ENCODE data around the gene ZBTB7C.
"Not testable (repeated sequence)": the region's sequence is repeated elsewhere in the genome, so short reads cannot be mapped to it uniquely, and the experiment has no call there.

The ZBTB7C gene

GRCh38 chr18:48293954-48294898 is 115.0 kb downstream of the ZBTB7C start:
- peak; percentile 43 for DNase-seq

GRCh38 chr18:48292782-48293424 is 116.3 kb downstream of the ZBTB7C start:
- no peak for DNase-seq

- DNase-seq, result no peak
Observed at GRCh38 chr18:48292229-48292628, 117.0 kb downstream of the ZBTB7C start.

- DNase-seq, result no peak
Observed at GRCh38 chr18:48290162-48290926, 118.8 kb downstream of the ZBTB7C start.

DNA sequence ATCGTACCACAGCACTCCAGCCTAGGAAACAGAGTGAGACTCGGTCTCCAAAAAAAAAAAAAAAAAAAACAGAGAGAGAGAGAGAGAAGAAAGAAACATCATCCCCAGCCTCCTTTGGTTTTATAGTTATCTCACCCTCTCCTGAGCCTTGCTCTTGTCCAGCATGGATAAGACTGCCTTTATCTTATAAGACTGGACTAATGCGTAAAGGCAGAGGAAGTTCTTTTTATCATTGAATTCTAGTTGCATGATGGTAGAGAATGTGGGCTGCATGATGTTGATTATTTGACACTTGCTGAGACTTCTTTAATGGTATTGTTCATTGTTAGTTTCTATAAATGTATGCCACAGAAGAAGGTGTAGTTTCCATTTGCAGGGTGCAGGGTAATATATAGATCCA is 124.4 kb downstream of the ZBTB7C start:
- no peak for DNase-seq

DNA sequence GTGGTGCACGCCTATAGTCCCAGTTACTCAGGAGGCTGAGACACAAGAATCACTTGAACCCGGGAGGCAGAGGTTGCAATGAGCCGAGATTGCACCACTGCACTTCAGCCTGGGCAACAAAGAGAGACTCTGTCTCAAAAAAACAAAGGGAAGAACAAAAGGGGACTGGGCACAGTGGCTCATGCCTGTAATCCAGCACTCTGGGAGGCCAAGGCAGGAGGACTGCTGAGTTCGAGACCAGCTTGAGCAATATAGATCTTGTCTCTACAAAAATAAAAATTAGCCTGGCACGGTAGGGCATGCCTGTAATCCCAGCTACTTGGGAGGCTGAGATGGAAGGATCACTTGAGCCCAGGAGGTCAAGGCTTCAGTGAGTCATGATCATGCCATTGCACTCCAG is 125.2 kb downstream of the ZBTB7C start:
- not testable (repeated sequence) for DNase-seq

DNA sequence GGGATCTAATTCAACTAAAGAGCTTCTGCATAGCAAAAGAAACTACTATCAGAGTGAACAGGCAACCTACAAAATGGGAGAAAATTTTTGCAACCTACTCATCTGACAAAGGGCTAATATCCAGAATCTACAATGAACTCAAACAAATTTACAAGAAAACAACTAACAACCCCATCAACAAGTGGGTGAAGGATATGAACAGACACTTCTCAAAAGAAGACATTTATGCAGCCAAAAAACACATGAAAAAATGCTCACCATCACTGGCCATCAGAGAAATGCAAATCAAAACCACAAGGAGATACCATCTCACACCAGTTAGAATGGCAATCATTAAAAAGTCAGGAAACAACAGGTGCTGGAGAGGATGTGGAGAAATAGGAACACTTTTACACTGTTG is 127.7 kb downstream of the ZBTB7C start:
- not testable (repeated sequence) for DNase-seq

GRCh38 chr18:48279312-48279711 is 129.9 kb downstream of the ZBTB7C start:
- no peak for DNase-seq

DNA sequence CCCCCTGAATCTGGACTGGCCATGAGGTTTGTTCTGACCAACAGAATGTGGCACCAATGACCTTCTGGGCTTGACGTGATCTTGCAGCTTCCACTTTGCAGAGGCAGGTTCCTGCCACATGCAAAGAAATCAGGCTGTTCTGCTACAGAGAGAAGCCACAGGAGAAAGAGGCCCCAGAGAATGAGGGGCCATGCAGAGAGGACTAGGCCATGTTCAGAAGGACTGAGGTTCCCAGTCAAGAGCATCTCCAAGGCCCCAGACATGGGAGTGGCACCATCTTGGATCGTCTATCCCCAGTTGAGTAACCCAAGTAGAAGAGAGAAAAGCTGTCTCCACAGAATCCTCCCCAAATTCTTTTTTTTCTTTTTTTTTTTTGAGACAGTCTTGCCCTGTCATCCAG is 131.1 kb downstream of the ZBTB7C start:
- DNase-seq, result no peak

- DNase-seq, result no peak
Observed at GRCh38 chr18:48274301-48274700, 134.9 kb downstream of the ZBTB7C start.

DNA sequence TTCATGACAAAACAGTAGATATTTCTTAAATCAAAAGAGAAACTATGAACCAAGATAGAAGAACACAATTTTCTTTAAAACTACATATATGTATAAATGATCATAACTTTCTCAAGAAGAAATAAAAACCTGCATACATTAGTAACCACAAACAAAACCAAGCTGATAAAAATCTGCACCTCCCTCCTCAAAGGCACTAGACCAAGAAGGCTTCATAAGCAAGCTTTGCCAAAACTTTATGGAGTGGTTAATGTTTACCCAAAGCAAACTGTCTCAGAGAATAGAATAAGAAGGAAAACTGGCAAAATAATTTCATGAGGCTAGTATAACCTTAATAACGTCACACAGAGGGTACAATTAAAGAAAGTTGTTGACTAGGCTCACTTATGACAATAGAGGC is 138.3 kb downstream of the ZBTB7C start:
- no peak for DNase-seq

DNA sequence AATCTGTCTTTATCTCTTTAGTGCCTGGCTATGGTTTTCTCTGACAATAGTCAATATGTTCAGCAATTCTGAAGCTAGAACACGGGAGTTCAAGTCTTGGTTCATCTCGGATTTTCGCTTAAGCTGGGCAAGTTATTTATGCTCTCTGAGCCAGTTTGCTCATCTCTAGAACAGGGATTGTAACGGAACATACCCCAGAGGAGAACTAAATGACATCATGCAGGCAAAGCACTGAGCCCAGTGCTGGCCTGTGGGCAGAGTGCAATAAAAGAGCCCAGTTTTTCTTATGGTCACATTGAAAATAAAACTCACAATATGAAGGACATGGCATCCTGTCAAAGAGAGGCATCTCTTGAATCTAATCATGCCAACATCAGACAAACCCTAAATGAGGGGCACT is 143.9 kb downstream of the ZBTB7C start:
- DNase-seq, result no peak

GRCh38 chr18:48263914-48264902 is 145.0 kb downstream of the ZBTB7C start:
- no peak for DNase-seq

DNA sequence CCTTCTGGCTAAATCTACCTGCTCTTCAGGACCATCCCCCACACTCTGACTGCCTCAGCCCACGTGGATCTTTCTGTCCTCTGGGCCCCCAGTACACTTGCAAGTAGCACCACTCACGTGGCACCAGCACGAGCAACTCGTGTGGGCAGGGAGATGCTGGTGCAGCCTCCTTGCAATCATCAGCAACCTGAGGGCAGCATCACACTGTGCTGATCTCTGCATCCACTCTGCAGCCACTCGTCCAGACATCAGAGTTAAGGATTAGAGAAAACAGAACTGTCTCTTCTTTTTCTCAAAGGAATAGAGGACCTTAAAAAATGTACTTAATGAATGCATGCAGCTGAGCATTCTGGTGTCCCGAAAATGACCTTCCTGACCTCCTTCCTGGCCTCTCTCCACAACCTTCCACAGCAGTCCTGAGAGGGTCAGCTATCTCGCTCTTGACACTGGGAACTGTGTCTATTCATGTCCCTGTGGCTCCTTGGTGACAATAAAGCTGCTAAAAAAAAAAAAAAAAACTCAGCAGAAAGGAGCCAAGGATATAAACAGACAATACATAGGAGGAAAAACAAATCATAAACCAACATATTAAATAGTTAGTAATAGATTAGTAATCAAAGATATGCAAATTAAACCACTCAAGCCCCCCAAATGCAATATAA is 145.9 kb downstream of the ZBTB7C start:
- no peak for DNase-seq

- no peak for DNase-seq
Observed at GRCh38 chr18:48260237-48260636, 148.9 kb downstream of the ZBTB7C start.

DNA sequence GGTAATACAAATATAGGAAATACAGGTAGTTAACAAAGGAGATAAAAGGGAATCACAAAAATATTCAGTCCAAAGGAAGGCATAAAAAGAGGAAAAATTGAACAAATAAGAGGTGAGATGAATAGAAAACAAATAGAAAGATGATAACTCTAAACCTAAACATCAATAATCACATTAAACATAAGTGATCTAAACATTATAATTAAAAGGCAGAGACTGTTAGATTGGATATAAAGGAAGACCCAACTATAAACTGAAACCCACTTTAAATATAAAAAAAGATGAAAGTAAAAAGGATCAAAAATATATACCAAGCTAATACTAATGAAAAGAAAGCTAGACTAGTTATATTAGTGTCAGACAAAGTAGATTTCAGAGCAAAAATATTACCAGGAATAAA is 152.3 kb downstream of the ZBTB7C start:
- DNase-seq, result no peak

DNA sequence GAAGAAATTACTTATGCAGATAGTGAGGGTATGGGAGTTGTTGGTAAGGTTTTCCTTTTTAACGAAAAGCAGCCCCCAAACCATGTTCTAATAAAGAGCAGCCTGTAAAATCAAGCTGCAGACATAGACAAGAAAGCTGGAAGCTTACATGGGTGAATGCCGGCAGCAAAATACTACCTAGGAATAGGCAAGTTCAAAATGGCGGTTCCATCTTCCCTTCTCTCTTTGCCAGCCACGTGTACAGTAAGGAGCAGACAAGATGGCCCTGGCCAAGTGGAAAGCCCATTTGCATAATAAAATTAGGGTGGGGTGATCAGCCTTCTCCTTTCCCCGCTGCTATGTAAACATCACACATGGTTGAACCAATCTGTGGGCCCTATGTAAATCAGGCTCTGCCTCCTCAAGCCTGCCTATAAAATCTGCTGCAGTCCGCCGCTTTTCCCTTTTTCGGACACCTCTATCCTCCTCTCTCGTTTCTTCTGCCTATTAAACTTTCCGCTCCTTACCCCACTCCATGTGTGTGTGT is 155.0 kb downstream of the ZBTB7C start:
- DNase-seq, result no peak

DNA sequence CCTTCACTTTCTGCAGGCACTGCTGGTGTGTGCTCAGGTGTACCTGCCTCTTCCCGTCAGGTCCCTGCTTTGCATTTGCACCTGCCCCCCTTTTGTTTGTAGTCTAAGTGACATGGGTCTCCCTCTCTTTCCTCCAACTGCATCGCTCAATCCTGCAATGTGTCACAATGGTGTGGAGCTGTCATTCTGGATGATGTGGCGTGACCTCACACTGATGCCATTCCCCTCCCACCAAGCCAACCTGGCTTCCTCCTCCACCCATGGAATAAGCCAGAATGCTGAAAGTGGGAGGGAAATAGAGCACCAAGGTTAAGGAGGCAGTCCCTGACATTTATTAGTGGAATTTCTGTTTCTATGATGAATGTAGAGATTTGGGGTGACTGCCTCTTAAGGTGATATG is 156.7 kb downstream of the ZBTB7C start:
- DNase-seq, result no peak

- DNase-seq, result no peak
Observed at GRCh38 chr18:48250918-48251317, 158.3 kb downstream of the ZBTB7C start.

GRCh38 chr18:48250362-48250907 is 158.7 kb downstream of the ZBTB7C start:
- no peak for DNase-seq

- DNase-seq, result no peak
Observed at GRCh38 chr18:48249854-48250253, 159.3 kb downstream of the ZBTB7C start.

Measured in NCI-H1694 treated with DMSO at 0.1 percent for 48 hours (cell line).